IMR-90 (cell line): ENCODE measurements around the gene NFASC. TPM values are rescaled to one million over a fixed set of nuclear protein-coding genes. Genes with fewer than 3 reads are reported as not detected.

Experiments used
- ATAC-seq: fragments of 200-7000 bp; cut with Tn5 transposase; 2 replicates; pipeline ENCODE4 v1.9.1; 2020; ENCODE audit warnings: low read depth, mild to moderate bottlenecking, moderate library complexity
- BruUV-seq: library from RNA; stranded (reverse); fragments of 400-500 nt; replicated peaks from 2 replicates; lab custom pipeline; 2021; lab: Mats Ljungman, UMichigan
- CTCF ChIA-PET: fragments of 300-600 bp; formaldehyde crosslinking; extraction: SDS; loops from one replicate; lab custom pipeline; 2021; ENCODE audit warnings: antibody characterized with exemption; lab: Yijun Ruan, JAX
- POLR2A ChIA-PET: fragments of 300-600 bp; sonication (Branson Sonifier 250); formaldehyde crosslinking; loops from one replicate; lab custom pipeline; 2022; ENCODE audit warnings: antibody characterized with exemption; ENCODE audit not compliant: unreplicated experiment; lab: Charles Lee
- DNase-seq: peaks from one replicate; pipeline ENCODE4 v3.0.0; 2013
- H2AFZ ChIP-seq: replicated peaks from 2 replicates; pipeline ENCODE3; 2013; ENCODE audit warnings: low read length, mild to moderate bottlenecking; ENCODE audit not compliant: poor library complexity
- H2AK5ac ChIP-seq: 2 replicates; pipeline ENCODE4 v1.6.1; 2013; ENCODE audit warnings: low read depth, low read length, inconsistent platforms
- H2AK9ac ChIP-seq: replicated peaks from 2 replicates; pipeline ENCODE3; 2013; ENCODE audit warnings: mild to moderate bottlenecking, low read depth, low read length, moderate library complexity; ENCODE audit not compliant: poor library complexity
- H2BK120ac ChIP-seq: 2 replicates; pipeline ENCODE4 v1.6.1; 2013; ENCODE audit warnings: low read depth, low read length, inconsistent platforms
- H2BK15ac ChIP-seq: 3 replicates; pipeline ENCODE4 v1.6.1; 2013; ENCODE audit warnings: low read depth, low read length, inconsistent platforms
- H2BK20ac ChIP-seq: 2 replicates; pipeline ENCODE4 v1.6.1; 2013; ENCODE audit warnings: low read depth, mild to moderate bottlenecking, inconsistent platforms, low read length, moderate library complexity
- H2BK5ac ChIP-seq: 2 replicates; pipeline ENCODE4 v1.6.1; 2013; ENCODE audit warnings: mild to moderate bottlenecking, low read depth, low read length, inconsistent platforms; ENCODE audit not compliant: poor library complexity, severe bottlenecking
- H3K14ac ChIP-seq: replicated peaks from 2 replicates; pipeline ENCODE4 v1.6.1; 2013; ENCODE audit warnings: low read depth, low read length, inconsistent platforms
- H3K18ac ChIP-seq: 2 replicates; pipeline ENCODE4 v1.6.1; 2013; ENCODE audit warnings: low read depth, low read length, control low read depth
- H3K23ac ChIP-seq: 2 replicates; pipeline ENCODE4 v1.6.1; 2013; ENCODE audit warnings: low read depth, low read length, inconsistent platforms
- H3K27ac ChIP-seq: 2 replicates; pipeline ENCODE4 v1.5.1; 2013; ENCODE audit warnings: mild to moderate bottlenecking, control low read depth, low read length; ENCODE audit not compliant: insufficient read depth
- H3K27me3 ChIP-seq: 2 replicates; pipeline ENCODE4 v1.6.1; 2013; ENCODE audit warnings: low read length; ENCODE audit not compliant: control insufficient read depth, insufficient read depth
- H3K36me3 ChIP-seq: 2 replicates; pipeline ENCODE4 v1.6.1; 2013; ENCODE audit warnings: low read length, mixed read lengths; ENCODE audit not compliant: control insufficient read depth, insufficient read depth
- H3K4ac ChIP-seq: 2 replicates; pipeline ENCODE4 v1.6.1; 2013; ENCODE audit warnings: low read depth, low read length, inconsistent platforms
- H3K4me1 ChIP-seq: 2 replicates; pipeline ENCODE4 v1.6.1; 2013; ENCODE audit warnings: low read length, mixed read lengths; ENCODE audit not compliant: control insufficient read depth, insufficient read depth
- H3K4me2 ChIP-seq: 2 replicates; pipeline ENCODE4 v1.6.1; 2013; ENCODE audit warnings: low read depth, mild to moderate bottlenecking, control low read depth, low read length, moderate library complexity
- H3K4me3 ChIP-seq: 2 replicates; pipeline ENCODE4 v1.5.1; 2013; ENCODE audit warnings: low read depth, mild to moderate bottlenecking, control low read depth, low read length, moderate library complexity; ENCODE audit not compliant: insufficient read depth
- H3K56ac ChIP-seq: 2 replicates; pipeline ENCODE4 v1.6.1; 2013; ENCODE audit warnings: low read length, inconsistent platforms; ENCODE audit not compliant: insufficient read depth; ENCODE audit errors: extremely low read depth
- H3K79me1 ChIP-seq, 2 experiments: 2 replicates each; pipeline ENCODE4 v1.6.1; 2013; ENCODE audit warnings: low read length in 2 of 2, inconsistent platforms in 1 of 2, low read depth in 1 of 2
- H3K9ac ChIP-seq: 2 replicates; pipeline ENCODE4 v1.6.1; 2013; ENCODE audit warnings: low read depth, low read length, control low read depth
- H3K9me1 ChIP-seq: 2 replicates; pipeline ENCODE4 v1.6.1; 2013; ENCODE audit warnings: low read length, inconsistent platforms; ENCODE audit not compliant: insufficient read depth
- H3K9me3 ChIP-seq: 2 replicates; pipeline ENCODE4 v1.6.1; 2013; ENCODE audit warnings: low read length; ENCODE audit not compliant: control insufficient read depth, insufficient read depth
- H4K20me1 ChIP-seq: 2 replicates; pipeline ENCODE4 v1.6.1; 2013; ENCODE audit warnings: low read length, inconsistent platforms; ENCODE audit not compliant: insufficient read depth
- H4K5ac ChIP-seq: 2 replicates; pipeline ENCODE4 v1.6.1; 2013; ENCODE audit warnings: mild to moderate bottlenecking, low read depth, low read length, control low read depth
- H4K8ac ChIP-seq, 2 experiments: 2 replicates each; pipeline ENCODE4 v1.6.1; 2013; ENCODE audit warnings: low read depth in 2 of 2, low read length in 2 of 2, control low read depth in 1 of 2, inconsistent platforms in 1 of 2
- H4K91ac ChIP-seq: 2 replicates; pipeline ENCODE4 v1.6.1; 2013; ENCODE audit warnings: low read depth, low read length, inconsistent platforms; ENCODE audit not compliant: insufficient read depth
- BHLHE40 ChIP-seq: fragments of 150-350 bp; IDR thresholded peaks from 2 replicates; pipeline ENCODE4 v1.6.1; 2016; ENCODE audit warnings: mild to moderate bottlenecking, low read depth, low read length
- CEBPB ChIP-seq: IDR thresholded peaks from 2 replicates; pipeline ENCODE4 v1.6.1; 2012; ENCODE audit warnings: low read depth, low read length, improper control_type of control experiment
- CHD1 ChIP-seq: IDR thresholded peaks from 2 replicates; pipeline ENCODE4 v1.6.1; 2012; ENCODE audit warnings: low read depth, low read length, improper control_type of control experiment
- FOS ChIP-seq: fragments of 150-350 bp; IDR thresholded peaks from 2 replicates; pipeline ENCODE4 v1.6.1; 2016; ENCODE audit warnings: low read depth, low read length
- MAFK ChIP-seq: IDR thresholded peaks from 2 replicates; pipeline ENCODE4 v1.6.1; 2012; ENCODE audit warnings: low read depth, low read length, improper control_type of control experiment
- POLR2A ChIP-seq: IDR thresholded peaks from 2 replicates; pipeline ENCODE4 v1.6.1; 2012; ENCODE audit warnings: mild to moderate bottlenecking, low read depth, low read length
- RFX5 ChIP-seq: IDR thresholded peaks from 2 replicates; pipeline ENCODE4 v1.8.0; 2012; ENCODE audit warnings: low read depth, mild to moderate bottlenecking, low read length, moderate library complexity
- USF2 ChIP-seq: fragments of 150-350 bp; IDR thresholded peaks from 2 replicates; pipeline ENCODE4 v1.6.1; 2017; ENCODE audit warnings: mild to moderate bottlenecking, antibody characterized with exemption, low read length, low read depth
- WGBS, 2 experiments: methylation state at CpG; one replicate each; pipeline versions ENCODE4 v1.1.5 to v1.1.7; 2013; ENCODE audit warnings: missing lambda C conversion rate in 2 of 2; ENCODE audit not compliant: insufficient read length in 1 of 2; ENCODE audit errors: extremely low coverage in 2 of 2; 5-methylcytosine and 5-hydroxymethylcytosine counted together
- dilution Hi-C: fragments of 300-500 bp; cut with HindIII; formaldehyde crosslinking; loops from one replicate; pipeline ENCODE4 v1.14.3; 2018; ENCODE audit warnings: low sequenced_read_pairs; ENCODE audit not compliant: unreplicated experiment
- in situ Hi-C: fragments of 300-500 bp; cut with MboI; formaldehyde crosslinking; loops from 3 replicates; pipeline ENCODE4 v1.14.3; 2019; ENCODE audit warnings: low sequenced_read_pairs, inconsistent platforms, mixed read lengths
- intact Hi-C: fragments of 100-400 bp; cut with micrococcal nuclease; formaldehyde crosslinking; loops from 2 replicates; pipeline ENCODE4 v1.10.0; 2022
- polyA plus RNA-seq, 3 experiments: library from polyadenylated mRNA; depleted of rRNA; stranded (reverse); fragments of >200 nt; gene quantifications; 2 replicates each; pipeline ENCODE4 v1.2.3, GENCODE V29; 2012; ENCODE audit warnings: low replicate concordance in 1 of 3
- total RNA-seq: library from RNA; depleted of rRNA; stranded (reverse); fragments of >200 nt; gene quantifications from 2 replicates; pipeline ENCODE4 v1.2.3, GENCODE V29; 2012

Gene NFASC
- total and polyA plus RNA-seq, 2 of the 4 experiments (the other 2 are of a cell fraction) = 0.18 to 0.79 TPM

DNA sequence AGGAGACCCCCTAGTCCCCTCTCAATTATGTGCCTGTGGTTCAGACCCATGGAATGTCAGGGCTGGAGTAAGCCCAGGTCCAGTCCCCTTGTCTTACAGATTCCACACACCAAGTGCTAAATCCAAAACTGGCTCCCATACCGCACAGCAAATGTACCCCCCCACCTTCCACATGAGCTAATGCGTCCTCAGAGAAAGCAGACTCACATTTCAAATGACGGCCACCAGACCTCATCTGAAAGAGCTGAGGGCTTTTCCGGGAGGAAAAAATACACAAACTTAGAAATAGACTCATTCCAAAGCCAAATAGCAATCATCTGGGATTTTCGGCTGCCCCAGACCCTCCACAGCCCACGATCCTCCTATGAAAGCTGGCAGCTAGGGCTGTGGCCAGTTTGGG lies 159.6 kb downstream of the NFASC start:
- Histone ChIP-seq H4K8ac (no peak overlapping the region), H4K20me1 (no peaks in the 10 kb centered on the region), H4K91ac (no peak overlapping the region), H3K79me1 (no peaks in the 10 kb centered on the region), H2BK15ac (no peak overlapping the region), H2AK5ac (no peak overlapping the region), H3K4me3 (no peak overlapping the region), H3K9me1 (no peaks in the 10 kb centered on the region), H3K4me2 (no peak overlapping the region), H3K9ac (no peak overlapping the region), H4K5ac (no peak overlapping the region), H3K18ac (no peak overlapping the region), H3K27ac (no peak overlapping the region), H3K9me3 (no peaks in the 10 kb centered on the region), H2BK5ac (no peak overlapping the region), H3K27me3 (peaks cover 45% of the 10 kb centered on the region), H3K23ac (no peak overlapping the region), H2BK120ac (no peak overlapping the region), H2AFZ (no peak overlapping the region), H3K4me1 (no peaks in the 10 kb centered on the region), H3K56ac (no peak overlapping the region), H3K14ac (no peak overlapping the region), H3K36me3 (no peaks in the 10 kb centered on the region), H2AK9ac (no peak overlapping the region), H2BK20ac (no peak overlapping the region), H3K4ac (no peak overlapping the region)
- ATAC-seq (no peak), DNase-seq (no peak)
- no TSS peak for BruUV-seq
- no peak for TF ChIP-seq BHLHE40
- TF ChIP-seq FOS = no peak
- no peak for TF ChIP-seq CEBPB
- TF ChIP-seq CHD1 = no peak
- no peak for TF ChIP-seq USF2
- no peak for TF ChIP-seq POLR2A
- no peak for TF ChIP-seq RFX5
- no peak for TF ChIP-seq MAFK
- WGBS, 2 experiments = 37% methylated on average over 2 of the region's 6 CpGs; no CpG with 5 or more reads in 1 of the 2 experiments
- dilution Hi-C loops = no loop called here
- ChIA-PET POLR2A (no interaction called here), CTCF (no interaction called here)
- in situ Hi-C loops = no loop called here
- intact Hi-C loops = no loop called here
